Activated CD4-positive, alpha-beta T cell treated with anti-CD3 and anti-CD28 coated beads for 24 hours (primary cell): Measurements from ENCODE around the gene KDM4C.

Experiments
- DNase-seq, 2 donors: peaks; one replicate each; pipeline ENCODE4 v3.0.0-alpha.2; 2020; ENCODE audit warnings: low read depth in 2 of 2

Gene KDM4C

DNA sequence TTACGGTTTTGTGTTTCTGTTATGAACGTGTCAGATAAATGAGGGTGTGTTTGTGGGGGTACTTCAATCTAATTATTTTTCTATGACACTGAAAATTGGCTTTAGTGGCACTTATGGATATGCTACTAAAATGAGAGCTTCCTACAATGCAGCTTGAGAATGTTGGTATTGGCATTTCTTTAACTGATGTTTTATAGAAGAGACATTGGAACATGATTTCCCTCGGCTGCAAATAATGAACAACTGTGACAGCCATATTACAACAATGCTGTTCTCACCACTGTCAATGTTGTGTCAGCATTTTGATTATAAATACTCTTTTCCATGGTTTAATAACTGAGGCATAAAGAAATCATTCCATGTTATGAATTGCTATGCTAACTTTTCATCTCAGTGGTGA is 279.4 kb downstream of the KDM4C start:
- DNase-seq = no peak

GRCh38 chr9:7042124-7042523 is 284.4 kb downstream of the KDM4C start:
- DNase-seq = no peak

GRCh38 chr9:7045361-7045760 is 287.6 kb downstream of the KDM4C start:
- no peak for DNase-seq

GRCh38 chr9:7051711-7052110 is 293.9 kb downstream of the KDM4C start:
- no peak for DNase-seq

- DNase-seq = no peak
These were observed 296.1 kb downstream of the KDM4C start for GRCh38 chr9:7053903-7054302.

DNA sequence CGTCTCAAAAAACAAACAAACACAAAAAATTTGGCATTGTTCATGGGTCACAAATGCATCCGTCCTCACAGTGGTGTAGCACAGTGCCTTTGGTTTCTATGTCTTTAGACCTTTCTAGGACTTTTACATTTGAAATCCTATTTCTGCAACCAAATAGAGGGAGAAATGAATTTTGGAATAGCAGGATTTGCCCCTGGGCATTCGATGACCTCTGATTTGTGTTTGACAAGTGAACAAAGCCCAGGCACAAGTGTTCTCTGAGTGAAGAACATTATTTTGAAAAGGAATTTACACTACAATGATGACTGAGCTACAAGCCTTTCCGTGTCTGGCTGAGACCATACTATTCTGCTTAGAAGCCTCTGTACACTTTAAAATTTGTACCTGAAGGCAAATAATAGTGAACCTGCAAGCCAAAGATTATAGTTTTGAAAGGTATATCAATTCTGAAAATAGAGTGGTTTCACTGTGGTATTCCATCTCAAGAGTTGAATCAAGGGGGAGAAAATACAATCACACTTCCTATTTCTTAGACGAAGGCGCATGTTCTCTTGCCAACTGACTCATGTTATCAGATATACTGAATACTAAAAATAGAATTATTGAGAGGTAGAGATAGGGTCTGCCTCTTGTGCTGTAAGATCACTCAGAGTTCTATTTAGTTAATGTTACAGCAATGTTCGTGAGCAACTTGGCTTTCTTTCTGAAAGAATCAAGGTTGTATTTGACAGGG is 297.6 kb downstream of the KDM4C start:
- DNase-seq = no peak

GRCh38 chr9:7056254-7056653 is 298.5 kb downstream of the KDM4C start:
- DNase-seq = no peak

- DNase-seq = no peak
These were observed 300.7 kb downstream of the KDM4C start for GRCh38 chr9:7058473-7058872.

DNA sequence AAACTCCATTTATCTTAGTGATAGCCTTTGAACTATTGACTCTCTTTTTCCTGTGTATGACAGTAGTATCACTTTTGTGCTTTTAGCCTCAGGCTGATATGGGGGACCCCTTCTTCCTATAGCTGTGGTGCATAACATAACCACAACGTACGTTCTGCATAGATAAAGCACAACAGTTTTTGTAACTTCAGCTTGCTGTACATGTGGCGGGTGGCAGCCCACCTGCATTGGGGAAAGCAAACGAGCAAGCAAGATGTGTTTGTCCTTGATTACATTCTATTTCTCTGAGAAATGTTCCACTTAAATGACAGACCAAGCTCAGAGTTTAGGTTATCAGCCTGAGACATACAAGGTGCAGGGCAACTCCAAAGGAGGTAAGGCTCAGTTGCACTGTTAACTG is 309.4 kb downstream of the KDM4C start:
- DNase-seq = no peak

GRCh38 chr9:7071916-7072315 is 314.1 kb downstream of the KDM4C start:
- DNase-seq = no peak

GRCh38 chr9:7073706-7074105 is 315.9 kb downstream of the KDM4C start:
- DNase-seq = no peak

DNA sequence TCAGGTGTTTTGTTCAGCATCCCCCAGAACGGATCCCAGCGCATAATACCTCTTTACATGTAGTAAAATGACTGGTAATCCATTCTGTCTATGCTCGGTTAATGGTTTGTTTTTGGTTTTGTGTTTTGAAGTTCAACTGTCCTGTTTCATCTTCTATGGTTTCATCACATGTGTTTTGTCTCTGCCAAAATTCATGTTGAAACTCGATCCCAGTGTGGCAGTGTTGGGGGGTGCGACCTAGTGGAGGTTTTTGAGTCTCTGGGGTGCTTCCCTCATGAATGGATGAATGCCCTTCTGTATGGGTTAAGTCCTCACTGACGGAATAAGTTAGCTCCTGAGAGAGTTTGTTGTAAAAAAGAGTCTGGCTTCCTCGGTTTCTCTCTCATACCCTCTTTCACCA is 317.4 kb downstream of the KDM4C start:
- no peak for DNase-seq

- DNase-seq = no peak
These were observed 321.3 kb downstream of the KDM4C start for GRCh38 chr9:7079051-7079450.

- DNase-seq = no peak
These were observed 323.4 kb downstream of the KDM4C start for GRCh38 chr9:7081065-7081600.

DNA sequence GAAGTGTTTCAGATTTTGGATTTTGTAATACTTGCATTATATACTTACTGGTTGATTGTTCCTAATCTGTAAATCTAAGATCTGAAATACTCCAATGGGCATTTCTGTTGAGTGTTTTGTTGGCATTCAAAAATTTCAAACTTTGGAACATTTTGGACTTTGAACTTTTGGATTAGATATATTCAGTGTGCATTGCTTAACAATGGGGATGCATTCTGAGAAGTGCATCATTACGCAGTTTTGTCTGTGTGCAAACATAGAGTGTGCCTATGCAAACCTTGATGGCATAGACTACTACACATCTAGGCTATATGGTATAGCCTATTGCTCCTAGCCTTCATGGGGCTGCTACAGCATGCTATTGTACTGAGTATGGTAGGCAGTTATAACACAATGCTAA is 325.4 kb downstream of the KDM4C start:
- no peak for DNase-seq

DNA sequence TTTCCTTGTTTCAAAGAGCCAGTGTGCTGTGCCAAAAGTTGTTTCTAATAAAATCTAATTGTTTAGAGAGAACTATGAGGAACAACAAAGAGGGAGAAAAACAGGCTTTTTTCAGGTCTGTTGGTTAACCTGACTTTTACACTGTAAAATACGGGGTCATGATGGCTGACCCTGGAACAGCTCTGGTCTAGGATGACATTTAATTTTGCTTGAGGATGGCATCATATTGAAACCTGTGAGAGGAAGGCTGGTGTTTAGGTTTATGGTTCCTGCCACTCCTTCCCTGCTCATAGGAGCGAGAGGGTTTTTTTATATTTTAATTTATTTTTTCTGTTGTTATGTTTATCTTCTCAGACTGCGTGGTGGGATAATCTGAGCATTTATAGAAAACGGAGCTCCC is 327.6 kb downstream of the KDM4C start:
- no peak for DNase-seq

DNA sequence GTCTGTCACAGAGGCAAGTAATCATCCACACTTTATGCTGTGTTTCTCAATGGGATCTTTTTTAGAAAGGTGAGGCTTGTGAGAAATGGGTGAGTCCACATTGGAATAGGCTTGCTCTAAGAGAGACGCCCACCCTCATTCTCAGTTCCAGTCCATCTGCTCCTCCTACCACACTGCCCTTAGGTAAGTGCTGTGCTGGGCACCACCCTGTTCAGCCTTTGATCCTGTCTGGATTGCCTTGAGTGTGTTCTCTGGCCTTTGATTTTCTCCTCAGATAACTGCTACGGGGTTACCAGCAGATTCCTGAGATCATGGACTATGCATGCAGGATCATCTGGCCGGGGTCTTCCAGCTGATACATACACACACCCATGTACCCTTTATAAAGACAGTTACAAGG is 328.6 kb downstream of the KDM4C start:
- no peak for DNase-seq

DNA sequence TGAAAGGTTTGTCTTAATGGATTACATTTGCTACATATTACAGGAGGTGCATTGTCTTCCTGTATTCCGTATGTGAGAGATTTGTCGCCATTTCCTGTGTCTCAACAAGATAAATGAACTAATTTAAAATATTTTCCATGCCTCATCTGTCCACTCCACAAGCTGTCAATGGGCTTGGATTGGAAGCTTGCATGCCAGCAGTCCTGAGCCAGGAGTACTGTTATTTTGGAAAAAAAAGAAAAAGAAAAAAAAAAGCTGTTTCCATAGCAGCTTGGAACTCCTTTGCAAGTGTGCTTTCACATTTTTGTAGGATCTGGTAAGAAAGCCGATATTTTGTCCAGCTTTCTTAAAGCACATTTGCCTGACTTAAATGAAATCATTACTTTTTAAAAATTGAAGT is 330.8 kb downstream of the KDM4C start:
- no peak for DNase-seq

DNA sequence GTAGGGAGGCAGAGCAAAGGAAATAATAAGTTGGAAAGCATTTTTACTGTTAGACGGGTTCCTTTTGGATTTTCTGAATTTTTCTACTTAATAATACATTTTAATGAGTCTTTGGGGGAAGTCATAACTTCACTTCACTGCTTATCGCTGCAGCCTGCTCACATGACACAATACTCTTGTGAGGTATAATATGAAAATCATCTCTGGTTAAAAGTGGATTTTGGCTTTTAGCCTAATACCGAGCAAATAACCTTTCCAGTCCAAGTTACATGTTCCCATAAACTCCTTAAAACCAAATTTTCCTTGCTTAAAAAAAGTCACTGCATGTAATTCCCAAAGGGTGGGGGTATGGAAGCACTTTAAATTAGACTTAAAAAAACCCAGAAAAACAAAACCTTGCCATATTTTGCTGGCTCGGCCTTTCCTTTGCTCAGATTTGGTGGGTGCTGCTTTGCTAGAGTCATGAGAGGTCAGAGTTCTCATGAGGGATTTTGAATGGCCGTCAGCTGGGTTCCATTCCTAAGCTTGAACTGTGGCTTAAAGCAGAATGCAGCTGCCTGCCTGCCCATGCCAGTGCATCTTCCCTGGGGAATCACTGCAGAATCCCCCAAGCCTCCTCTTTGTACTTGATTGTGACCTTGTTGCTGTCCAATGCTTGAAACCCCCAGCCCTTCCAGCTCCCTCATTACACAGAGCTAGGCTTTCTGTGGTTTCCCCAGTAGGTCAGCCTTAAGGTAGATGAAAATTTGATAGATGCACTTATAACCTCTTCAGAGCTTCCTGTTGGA is 331.8 kb downstream of the KDM4C start:
- no peak for DNase-seq

DNA sequence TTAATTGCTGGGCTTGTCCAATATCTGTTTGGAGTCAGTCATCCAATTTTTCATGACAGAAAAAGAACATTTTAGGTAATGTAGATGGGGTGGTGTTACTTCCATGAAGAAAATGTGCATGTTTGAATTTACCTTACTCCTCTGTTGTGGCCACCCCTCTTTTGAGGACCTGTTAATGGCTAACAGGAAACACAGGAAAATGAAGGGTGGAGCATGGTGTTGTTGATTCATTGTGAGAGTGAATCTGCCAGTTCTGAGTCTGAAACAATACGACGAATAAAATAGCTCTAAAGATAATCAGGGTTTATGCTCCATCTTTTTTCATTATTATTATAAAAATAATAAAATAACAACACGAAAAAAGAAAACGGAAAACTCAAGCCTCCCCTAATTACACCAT is 335.3 kb downstream of the KDM4C start:
- DNase-seq = no peak

DNA sequence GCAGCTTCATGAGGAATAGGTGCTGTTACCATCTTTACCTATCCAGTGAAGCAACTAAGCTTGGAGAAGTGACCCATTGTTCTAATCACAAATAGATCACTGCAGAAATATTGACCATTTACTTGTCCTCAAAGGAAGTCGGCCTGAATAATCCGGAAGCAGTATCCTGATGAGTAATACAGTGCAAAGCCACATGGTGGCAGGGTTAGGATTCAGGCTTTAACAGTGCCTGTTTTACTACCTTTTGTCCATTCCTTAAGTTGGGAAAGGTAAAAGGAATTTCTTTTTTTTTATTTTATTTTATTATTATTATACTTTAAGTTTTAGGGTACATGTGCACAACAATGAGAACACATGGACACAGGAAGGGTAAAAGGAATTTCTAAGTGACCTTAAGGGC is 336.3 kb downstream of the KDM4C start:
- no peak for DNase-seq

DNA sequence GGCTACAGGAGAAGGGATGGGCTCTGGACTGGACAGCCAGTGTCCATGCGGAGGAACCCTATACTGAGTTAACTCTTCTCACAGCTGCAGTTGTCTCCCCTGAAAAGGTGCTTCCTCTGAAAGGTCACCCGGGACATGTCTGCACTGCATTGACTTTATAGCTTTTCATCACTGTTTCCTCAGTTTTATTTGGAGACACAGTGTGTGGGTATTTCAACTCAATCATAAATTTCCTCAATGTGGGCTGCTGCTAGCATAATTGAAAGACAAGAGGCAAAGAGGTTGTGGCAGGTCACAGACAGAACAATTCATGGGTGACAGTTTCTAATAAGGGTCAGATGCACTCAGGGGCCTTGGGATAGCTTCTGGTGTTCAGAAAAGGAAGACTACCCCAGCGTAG is 336.8 kb downstream of the KDM4C start:
- DNase-seq = no peak

GRCh38 chr9:7095058-7095457 is 337.3 kb downstream of the KDM4C start:
- no peak for DNase-seq
